DMS 273 treated with DMSO at 0.1 percent for 48 hours (cell line): ENCODE results near the gene CEP83.
"Not testable (repeated sequence)": the region's sequence is repeated elsewhere in the genome, so short reads cannot be mapped to it uniquely, and the experiment has no call there.

Experiments used
- DNase-seq: peaks from one replicate; lab custom pipeline; 2025; lab: John Stamatoyannopoulos, UW

Gene CEP83

GRCh38 chr12:94379479-94380113 is 80.1 kb downstream of the CEP83 start:
- DNase-seq = no peak

GRCh38 chr12:94377599-94377998 is 82.1 kb downstream of the CEP83 start:
- DNase-seq = no peak

GRCh38 chr12:94374124-94374523 is 85.5 kb downstream of the CEP83 start:
- no peak for DNase-seq

GRCh38 chr12:94372461-94372860 is 87.2 kb downstream of the CEP83 start:
- DNase-seq = no peak

- DNase-seq = no peak
These were observed 97.0 kb downstream of the CEP83 start for GRCh38 chr12:94362653-94363052.

- DNase-seq = no peak
These were observed 99.9 kb downstream of the CEP83 start for GRCh38 chr12:94359761-94360160.

- DNase-seq = no peak
These were observed 106.5 kb downstream of the CEP83 start for GRCh38 chr12:94353130-94353529.

- no peak for DNase-seq
These were observed 119.1 kb downstream of the CEP83 start for GRCh38 chr12:94340573-94340972.

- no peak for DNase-seq
These were observed 121.5 kb downstream of the CEP83 start for GRCh38 chr12:94338006-94338794.

GRCh38 chr12:94336211-94336925 is 123.3 kb downstream of the CEP83 start:
- DNase-seq = no peak

GRCh38 chr12:94333396-94333795 is 126.3 kb downstream of the CEP83 start:
- no peak for DNase-seq

GRCh38 chr12:94329366-94329765 is 130.3 kb downstream of the CEP83 start:
- DNase-seq = no peak

GRCh38 chr12:94327809-94328208 is 131.9 kb downstream of the CEP83 start:
- DNase-seq = no peak

GRCh38 chr12:94326727-94327126 is 132.9 kb downstream of the CEP83 start:
- no peak for DNase-seq

GRCh38 chr12:94326234-94326633 is 133.4 kb downstream of the CEP83 start:
- no peak for DNase-seq

GRCh38 chr12:94322346-94322745 is 137.3 kb downstream of the CEP83 start:
- DNase-seq = no peak

- DNase-seq = no peak
These were observed 139.6 kb downstream of the CEP83 start for GRCh38 chr12:94320109-94320508.

- DNase-seq = no peak
These were observed 141.5 kb downstream of the CEP83 start for GRCh38 chr12:94318181-94318580.

GRCh38 chr12:94316600-94316999 is 143.1 kb downstream of the CEP83 start:
- DNase-seq = not testable (repeated sequence)

- no peak for DNase-seq
These were observed 147.3 kb downstream of the CEP83 start for GRCh38 chr12:94312378-94312777.

- no peak for DNase-seq
These were observed 150.3 kb downstream of the CEP83 start for GRCh38 chr12:94309373-94309772.

GRCh38 chr12:94308612-94309011 is 151.1 kb downstream of the CEP83 start:
- no peak for DNase-seq
